Measurements from ENCODE around the gene NFATC1.

- no peak for TF ChIP-seq CTCF (conservative IDR thresholded peaks at IDR 0.05)
- TF ChIP-seq ZFX (IDR thresholded peaks at IDR 0.05): no peak
These were observed 41.4 kb upstream of the NFATC1 start for GRCh38 chr18:79354350-79354749.

Data from C4-2B (cell line).